HG02943 (cell line): ENCODE measurements around the gene ARHGEF12.
"Not testable (repeated sequence)": the region's sequence is repeated elsewhere in the genome, so short reads cannot be mapped to it uniquely, and the experiment has no call there.

ENCODE experiments used
- ATAC-seq: cut with Tn5 transposase; IDR thresholded peaks from one replicate; pipeline ENCODE4 v1.9.1; 2021; ENCODE audit warnings: mild to moderate bottlenecking, low read depth, moderate library complexity; ENCODE audit not compliant: unreplicated experiment

ARHGEF12 gene

DNA sequence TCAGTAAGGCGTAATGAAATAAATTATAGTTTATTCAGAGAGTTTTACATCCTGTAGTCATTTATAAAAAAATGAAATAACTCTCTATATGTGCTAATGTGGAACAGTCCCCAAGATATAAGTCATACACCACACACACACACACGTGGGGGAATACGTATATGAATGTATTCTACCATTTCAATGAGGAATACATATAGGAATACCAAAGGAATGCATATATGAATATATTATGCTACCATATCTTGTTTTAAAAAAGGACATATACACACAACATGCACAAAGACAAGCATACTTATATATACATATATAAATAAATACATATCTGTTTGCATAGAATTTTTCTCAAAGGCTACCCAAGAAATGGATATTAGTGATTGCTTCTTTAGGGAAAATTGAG lies 135.8 kb downstream of the ARHGEF12 start:
- ATAC-seq: no peak

DNA sequence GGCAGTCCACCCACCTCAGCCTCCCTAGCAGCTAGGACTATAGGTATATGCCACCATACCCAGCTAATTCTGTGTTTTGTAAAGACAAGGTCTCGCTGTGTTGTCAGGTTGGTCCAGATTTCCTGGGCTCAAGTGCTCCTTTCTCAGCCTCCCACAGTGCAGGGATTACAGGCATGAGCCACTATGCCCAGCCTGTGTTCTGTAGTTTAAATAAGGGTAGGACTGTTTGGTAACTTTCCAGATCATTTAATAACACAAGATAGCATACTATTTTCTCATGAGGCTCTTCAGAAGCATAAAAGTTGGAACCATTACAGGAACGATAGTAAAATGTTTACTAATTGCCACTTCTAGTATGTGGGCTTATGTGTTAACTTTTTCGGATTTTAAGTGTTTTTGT lies 137.3 kb downstream of the ARHGEF12 start:
- no peak for ATAC-seq

DNA sequence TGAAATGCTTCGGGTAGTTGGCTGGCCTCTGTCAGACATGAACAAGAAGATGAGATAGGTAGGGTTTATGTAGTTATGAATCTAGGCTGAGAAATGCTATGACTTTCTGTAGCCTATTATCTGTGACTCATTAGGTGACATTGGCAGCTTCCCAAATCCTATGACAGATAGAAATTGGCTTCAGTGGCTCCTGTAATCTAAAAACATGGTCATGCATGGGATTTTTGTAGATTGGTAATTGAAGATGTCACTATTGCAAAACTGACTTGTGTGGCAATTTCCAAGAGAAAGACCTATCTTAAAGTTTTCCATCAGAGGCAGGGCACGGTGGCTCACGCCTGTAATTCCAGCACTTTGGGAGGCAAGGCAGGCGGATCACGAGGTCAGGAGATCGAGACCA lies 145.9 kb downstream of the ARHGEF12 start:
- ATAC-seq: no peak

DNA sequence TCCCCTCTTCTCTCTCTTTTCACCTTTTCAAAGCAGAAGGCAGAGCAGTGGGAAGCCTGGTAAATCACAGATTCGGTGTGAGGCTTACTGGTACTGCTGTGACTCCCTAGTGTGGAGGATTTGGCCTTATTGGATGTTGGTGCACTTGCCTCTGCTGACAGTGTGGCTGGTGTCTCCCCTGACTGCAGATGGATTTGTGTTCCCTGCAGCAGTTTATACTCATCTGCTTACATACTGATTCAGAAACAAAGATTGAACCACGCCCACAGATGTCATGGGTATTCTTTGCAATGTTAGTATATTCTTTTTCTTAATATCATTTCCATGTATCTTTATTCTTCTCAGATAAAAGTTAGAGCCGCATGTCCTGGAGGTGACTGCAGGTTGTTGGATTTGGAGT lies 148.5 kb downstream of the ARHGEF12 start:
- ATAC-seq: no peak

DNA sequence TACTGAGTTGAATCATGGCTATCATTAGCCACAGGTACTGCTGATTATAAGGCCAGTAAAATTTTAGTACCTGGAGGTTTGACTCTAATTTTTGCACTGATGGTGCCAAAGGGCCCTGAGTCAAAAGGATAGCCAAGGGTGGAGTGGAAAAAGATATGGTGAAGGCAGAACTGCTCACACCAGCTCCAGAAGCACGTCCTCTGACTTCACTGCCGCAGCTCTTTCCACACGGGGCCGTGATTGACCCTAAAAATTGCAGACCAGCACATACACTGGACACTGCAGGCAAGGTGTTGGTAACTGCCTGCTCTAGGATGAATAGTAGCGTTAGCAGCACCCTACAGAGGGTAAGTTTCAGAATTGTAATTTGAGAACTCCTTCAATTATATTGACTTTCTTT lies 149.9 kb downstream of the ARHGEF12 start:
- no peak for ATAC-seq

DNA sequence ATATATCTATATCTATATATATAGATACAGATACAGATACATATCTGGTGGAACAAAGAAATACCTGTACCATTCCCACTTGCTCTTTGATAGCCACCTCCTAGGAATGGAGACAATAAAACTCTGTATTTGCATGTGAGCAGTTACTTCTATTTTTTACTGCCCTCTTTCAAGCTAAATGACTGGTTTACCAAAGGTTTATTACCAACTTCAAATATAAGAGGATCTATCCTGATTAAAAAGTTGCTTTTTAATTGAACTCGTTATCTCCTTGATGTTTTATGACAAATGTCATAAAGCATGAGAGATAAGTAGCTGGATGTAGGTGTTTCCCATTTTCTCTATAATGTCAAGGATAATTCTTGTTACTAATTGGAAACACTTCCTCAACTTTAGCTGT lies 153.6 kb downstream of the ARHGEF12 start:
- ATAC-seq: no peak

DNA sequence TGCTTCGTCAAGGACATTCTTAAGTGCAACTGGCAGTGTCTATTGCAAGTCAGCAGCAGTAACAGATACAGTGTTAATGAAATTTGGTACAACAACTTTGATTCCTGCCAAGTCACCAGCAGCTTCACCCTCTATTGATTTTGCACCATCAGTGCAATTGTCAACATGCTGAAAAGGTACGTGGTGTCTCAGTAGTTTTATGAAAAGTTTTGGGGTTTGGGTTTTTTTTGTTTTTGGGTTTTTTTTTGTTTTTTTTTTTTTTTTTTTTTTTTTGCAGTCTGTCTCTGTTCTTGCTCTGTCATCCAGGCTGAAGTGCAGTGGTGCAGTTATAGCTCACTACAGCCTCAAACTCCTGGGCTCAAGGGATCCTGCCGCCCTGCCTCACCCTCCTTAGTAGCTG lies 156.3 kb downstream of the ARHGEF12 start:
- no peak for ATAC-seq

DNA sequence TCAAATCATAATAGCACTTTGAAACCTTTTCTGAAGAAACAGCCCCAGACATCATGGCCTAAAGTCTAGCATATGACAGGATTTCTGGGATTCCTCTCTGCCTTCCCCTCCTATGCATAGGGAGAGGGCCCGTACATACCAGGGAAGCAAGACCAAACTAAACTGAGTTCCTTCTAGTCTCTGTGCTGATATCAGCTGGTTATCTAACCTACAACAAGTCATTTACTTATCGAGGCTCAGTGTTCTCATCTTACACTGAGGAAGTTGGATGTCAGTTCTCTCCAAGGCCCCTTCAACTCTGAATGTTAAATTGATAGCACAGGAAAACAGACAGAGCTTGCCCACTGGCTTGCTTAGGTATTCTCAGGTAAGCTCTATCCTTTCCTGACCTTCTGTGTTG lies 158.4 kb downstream of the ARHGEF12 start:
- no peak for ATAC-seq

DNA sequence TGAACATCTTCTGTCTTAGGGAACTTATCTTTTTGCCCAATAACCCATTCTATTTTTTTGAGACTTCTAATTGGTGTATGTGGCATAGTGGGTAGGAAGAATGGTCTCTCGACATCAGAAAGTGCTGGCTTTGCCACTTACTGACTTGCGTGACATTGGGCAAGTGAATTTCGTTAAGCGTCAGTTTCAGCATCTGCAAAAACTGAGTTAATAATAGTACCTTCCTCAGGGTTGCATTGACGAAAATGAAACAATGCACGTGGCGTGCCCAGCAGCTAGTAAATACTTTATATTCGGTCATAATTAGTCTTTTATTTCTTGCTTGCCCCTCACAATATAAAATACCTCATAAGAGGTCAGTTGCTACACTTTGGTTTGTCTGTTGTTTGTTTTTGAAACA lies 162.9 kb downstream of the ARHGEF12 start:
- no peak for ATAC-seq

DNA sequence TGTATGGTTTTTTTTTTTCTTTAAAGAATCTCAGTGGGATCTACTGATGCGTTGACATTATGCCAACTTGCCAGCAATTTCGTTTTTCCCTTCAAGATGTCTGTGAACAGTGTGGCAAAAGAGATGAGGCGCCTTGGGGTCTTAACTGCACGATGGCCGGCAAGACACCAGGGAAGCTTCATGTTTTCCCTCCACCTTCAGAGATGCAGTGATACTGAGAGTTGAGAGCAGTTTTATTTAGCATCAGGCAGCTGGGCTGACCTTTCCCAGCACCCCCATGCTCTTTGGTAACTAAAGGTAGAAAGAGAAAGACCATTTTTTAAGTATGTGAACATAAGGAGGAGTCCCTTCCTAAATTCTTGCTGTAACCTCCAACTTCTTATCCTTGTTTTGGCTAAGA lies 163.6 kb downstream of the ARHGEF12 start:
- ATAC-seq: no peak

DNA sequence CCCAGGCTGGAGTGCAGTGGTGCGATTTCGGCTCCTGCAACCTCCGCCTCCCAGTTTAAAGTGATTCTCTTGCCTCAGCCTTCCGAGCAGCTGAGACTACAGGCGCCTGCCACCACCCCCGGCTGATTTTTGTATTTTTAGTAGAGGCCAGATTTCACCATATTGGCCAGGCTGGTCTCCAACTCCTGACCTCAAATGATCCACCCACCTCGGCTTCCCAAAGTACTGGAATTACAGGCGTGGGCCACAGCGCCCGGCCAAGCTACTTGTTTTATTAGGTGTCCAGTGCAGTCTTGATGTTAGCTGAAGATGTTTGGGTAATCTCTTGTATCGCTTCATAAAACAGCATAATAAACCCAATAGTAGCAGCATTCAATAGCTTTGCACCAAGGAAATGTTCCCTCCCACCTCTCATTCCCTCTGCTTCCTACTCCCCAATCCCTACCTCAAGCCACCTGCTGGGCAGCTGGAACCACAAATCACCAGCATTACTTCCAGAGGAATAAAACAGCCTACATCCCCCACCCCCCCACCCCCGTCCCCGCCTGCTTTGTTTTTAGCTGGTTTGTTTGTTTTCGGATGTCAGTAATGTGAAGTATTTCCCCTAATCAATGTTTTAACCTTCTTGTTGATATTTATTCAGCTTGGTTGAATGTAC lies 164.3 kb downstream of the ARHGEF12 start:
- ATAC-seq: no peak

DNA sequence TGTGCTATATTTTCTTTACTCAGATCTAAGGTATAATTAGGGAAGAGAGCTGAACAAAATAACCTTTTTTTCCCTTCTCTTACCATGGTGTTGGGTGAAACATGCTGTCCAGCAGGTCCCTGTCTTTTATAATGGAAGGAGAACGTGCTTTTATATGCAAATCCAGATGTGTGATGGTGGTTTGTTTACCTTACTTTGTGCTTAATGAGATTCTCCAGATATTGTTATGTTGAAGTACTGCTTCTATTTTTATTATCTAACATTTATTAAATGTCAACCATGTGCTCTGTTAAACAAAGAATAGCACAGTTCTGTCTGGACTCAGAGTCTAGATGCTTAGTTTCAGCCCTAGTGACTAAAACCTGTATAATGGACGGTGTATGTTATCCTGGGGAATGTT lies 165.2 kb downstream of the ARHGEF12 start:
- ATAC-seq: no peak

DNA sequence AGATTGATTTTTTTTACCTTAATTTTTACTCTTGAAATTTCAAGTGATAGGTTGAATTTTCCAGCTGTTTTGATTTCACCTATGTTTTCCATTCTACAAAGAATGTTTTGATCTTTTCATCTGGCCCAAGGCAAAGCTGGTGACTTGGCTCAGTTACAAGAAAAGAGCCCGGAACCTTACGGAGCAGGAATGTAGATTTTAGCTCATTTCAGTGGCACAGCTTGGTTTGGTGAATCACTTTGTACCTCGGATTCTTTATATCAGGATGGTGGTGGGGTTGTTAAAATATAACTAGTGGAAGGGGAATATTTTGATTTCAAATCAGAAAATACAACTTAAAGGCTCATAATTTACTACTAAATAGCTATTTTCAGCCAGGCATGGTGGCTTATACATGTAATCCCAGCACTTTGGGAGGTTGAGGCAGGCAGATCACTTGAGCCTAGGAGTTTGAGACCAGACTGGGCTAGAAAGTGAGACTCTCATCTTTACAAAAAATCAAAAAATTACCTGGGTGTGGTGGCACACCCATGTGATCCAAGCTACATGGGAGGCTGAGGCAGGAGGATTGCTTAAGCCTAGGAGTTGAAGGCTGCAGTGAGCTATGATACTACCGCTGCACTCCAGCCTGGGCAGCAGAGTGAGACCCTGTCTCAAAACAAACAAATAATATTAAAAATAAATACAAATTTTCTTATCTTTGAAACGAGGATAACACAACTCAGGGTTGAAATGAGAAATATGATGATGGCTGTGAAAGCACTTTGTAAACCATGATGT lies 166.0 kb downstream of the ARHGEF12 start:
- no peak for ATAC-seq

DNA sequence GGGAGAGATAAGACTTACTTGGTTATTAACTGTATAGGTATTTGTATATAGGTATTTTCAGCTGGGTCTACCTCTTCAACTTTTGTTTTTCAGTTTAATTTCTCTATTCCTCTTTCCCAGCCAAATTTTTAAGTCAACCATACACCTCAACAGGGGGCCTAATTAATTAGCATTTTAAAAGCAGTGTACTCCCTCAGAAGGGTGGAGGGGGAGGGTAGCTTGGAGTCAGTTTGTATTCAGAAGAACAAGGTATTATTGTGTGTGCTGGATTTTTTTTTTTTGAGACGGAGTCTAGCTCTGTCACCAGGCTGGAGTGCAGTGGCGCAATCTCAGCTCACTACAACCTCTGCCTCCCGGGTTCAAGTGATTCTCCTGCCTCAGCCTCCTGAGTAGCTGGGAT lies 167.3 kb downstream of the ARHGEF12 start:
- not testable (repeated sequence) for ATAC-seq

DNA sequence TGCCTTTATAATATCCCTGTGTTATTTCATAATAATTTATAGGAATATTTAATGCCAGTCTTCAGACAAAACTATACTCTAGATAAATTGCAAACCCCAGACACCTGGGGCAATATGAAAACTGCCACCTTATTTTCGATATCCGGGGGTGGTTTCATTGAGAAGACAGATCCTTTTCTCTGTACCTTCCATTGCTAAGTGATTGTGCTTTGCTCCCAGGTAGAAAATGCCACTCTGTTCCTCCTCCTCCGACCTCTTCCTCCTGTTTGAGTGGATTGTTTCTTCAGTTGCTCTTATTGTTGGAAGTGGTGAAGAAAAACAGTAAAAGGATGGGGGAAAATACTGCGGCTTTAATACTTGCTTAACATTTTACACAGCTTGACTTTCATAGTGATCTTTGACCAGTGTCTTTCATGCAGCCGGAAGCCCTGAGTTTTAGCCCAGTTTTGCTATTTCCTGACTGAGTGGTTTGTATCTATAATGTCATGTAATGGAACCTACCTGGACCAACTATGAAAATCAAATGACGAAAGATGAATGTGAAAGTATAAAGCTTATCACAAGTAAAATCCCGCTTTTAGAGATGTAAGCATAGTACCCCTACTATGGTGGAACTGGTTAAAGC lies 169.7 kb downstream of the ARHGEF12 start:
- no peak for ATAC-seq

DNA sequence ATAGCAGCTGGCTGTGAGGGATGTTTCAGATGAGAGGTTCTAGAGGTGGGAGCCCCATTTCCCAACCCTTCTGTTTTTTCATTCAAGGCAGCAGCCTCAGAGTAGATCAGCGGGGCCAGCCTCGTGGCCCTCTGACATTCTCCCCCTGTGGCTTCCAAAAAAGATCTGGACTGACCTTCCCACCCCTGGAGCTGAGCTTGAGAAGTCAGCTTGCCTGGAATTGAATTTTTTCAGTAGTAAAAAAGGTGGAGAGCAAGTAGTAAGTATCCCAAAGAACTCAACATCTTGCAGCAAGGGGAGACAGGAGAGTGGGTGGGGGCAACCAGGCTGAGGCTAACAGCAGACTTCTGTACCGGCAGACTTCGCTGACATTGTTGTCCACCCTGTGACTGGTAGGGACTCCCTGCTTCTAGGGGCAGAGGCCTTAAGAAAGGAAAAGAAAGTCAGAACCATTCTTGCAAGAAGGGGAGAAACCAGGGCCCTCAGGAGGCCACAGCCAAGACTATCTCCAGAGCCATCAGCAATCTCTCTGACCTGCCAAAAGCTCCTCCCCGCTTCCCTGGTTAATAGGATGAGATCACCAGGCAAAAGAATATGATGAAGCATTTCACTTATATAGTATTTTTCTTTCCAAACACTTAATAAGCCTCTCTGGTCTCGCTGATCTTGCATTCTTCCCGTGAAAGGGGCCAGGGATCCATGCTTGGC lies 173.3 kb downstream of the ARHGEF12 start:
- ATAC-seq: no peak

DNA sequence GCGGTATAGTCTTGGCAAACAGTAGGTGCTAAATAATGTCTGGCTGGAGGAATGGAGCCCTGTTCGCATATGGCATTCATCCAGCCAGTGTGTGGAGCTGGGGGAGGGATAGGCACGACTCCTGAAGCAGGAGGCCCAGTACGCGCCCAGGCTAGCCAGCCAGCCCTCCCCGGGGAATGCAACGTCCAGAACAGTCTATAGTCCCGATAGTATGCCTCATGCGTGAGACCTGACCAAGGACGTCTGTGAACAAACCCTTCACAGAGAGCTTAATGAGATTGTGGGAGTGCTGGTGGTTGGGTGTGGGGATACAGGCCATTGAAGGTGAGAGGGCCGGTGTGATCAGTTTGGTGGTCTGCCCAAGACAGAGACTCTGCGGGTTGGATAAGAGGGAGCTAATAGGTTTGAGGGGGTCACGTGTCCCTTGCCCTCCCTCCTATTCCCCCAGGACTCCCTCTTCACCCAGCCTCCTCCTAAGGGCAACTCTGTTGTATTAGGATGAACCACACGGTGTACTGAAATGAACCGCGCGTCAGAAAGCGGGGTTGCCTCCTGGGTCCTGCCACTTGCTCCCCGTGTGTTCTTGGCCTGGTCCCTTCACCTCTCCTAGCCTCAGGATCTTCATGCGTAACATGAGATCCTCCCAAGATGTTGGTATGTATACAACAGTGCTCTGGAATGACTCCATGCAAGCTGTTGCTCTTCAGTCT lies 174.3 kb downstream of the ARHGEF12 start:
- no peak for ATAC-seq

DNA sequence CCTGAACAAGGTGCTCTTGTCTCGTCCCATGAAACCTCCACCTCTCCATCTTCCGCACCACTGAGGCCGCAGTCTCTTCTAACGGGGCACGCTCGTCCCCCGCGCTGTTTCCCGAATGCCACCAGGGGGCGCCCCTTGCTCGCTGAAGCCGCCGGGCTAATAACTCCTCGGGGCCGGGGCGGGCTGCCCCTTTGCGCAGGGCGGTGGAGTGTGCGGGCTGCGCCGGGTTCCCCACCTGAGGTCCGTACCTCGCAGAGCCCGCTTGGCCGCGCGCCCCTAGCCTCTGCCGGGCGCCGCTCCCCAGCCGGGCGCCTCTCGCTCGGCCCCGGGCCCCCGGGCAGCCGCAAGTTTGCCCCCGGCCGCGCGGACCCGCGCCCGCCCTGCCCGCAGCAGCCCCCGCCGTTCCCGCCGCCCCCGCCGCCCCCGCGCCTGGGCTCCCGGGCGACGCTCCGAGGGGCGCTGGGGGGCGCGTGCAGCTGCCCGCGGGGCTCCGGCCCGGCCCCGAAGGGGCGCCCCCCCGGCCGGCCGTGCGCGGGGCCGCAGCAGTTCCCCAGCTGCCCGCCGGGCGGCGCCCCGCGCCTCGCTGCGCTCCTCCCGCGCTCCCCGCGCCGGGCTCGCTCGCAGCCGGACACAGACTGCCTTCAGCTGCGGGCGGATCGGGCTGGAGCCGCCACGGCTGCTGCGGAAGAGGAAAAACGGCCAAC lies 175.1 kb downstream of the ARHGEF12 start, which contains the start of gene GRIK4:
GRIK4 (plus strand) TSS at position 633 of the 704 bp plus-strand sequence. CDS start 148,571 bp downstream, outside the sequence.
- peak; percentile 89 for ATAC-seq

DNA sequence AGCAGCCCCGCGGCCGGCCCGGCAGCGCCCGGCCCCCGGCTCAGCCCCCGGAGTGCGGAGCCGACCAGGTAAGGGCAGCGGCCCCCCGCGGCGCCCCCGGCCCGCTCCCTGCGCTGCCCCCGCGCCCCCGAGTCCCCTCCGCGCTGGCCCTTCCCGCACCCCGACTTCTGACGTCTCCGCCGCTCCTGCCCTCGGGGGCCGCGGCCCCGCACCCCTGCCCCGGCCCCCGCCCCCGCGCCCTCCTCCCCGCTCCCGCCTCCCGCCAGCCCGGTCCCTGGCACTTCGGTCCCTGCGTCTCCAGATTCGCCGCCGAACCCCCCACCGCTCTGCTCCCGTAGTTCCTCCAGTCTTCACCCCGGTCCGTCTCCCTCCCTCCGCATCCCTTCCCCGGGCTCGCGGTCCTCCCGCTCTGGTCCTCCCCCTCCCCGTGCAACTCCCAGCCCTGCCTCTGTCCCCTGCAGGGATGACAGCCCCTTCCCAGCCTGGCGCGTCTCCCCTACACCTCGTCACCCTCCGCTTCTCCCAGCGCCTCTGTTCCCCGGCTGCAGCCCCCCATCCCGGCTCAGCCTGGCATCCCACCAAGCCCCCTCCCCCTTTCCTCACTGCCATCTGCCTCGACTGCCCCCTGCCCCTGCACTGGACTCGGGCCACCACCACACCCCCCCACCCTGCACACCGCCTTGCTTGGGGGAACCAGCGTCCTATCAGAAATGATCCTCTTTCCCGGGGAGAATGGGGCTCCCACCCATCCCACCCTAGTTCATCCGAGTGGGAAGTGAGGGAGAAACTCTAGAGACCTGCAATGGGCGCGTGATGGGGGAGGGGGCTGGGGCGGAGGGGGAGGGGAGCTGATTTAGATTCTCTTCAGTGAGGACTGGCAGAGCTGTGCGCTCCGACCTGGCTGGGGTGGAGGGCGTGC lies 175.9 kb downstream of the ARHGEF12 start:
- ATAC-seq: no peak
